ENCODE data around the gene ZKSCAN5.
"Not testable (repeated sequence)": the region's sequence is repeated elsewhere in the genome, so short reads cannot be mapped to it uniquely, and the experiment has no call there.

ZKSCAN5 gene

GRCh38 chr7:99543081-99543671 lies 38.7 kb downstream of the ZKSCAN5 start:
- Histone ChIP-seq H3K4me1 (ENCODE audit: control insufficient read depth, low read length) (no peaks in the 10 kb centered on the region), H3K79me2 (ENCODE audit: control insufficient read depth, low read length) (0 out of 2 replicates have a peak, but pooled peaks cover under 1% of the 10 kb centered on the region), H3K36me3 (ENCODE audit: control insufficient read depth, low read length) (peaks cover 22% of the 10 kb centered on the region), H3F3A (ENCODE audit: control insufficient read depth, insufficient read depth) (peaks cover 14% of the 10 kb centered on the region), H3K27ac (ENCODE audit: low read depth, low read length) (no peak overlapping the region), H3K9me3 (ENCODE audit: control insufficient read depth, insufficient read depth, low read length) (peaks cover 21% of the 10 kb centered on the region), H3K4me2 (ENCODE audit: low read length) (no peak overlapping the region), H3K4me3 (ENCODE audit: low read length) (no peak overlapping the region), H3K27me3 (ENCODE audit: control insufficient read depth, low read length) (no peaks in the 10 kb centered on the region), H3K9me2 (replicated peaks; ENCODE audit: control insufficient read depth, low read length) (no peaks in the 10 kb centered on the region), H4K20me1 (ENCODE audit: control insufficient read depth, insufficient read depth, low read depth, low read length) (no peaks in the 10 kb centered on the region)
- no peak for TF ChIP-seq CTCF (IDR thresholded peaks at IDR 0.05; ENCODE audit: low read depth, low read length, poor library complexity, severe bottlenecking)

GRCh38 chr7:99543916-99544315 lies 39.5 kb downstream of the ZKSCAN5 start:
- Histone ChIP-seq H3K27me3 (ENCODE audit: control insufficient read depth, low read length) (no peaks in the 10 kb centered on the region), H3K4me3 (ENCODE audit: low read length) (no peak overlapping the region), H3F3A (ENCODE audit: control insufficient read depth, insufficient read depth) (peaks cover 14% of the 10 kb centered on the region), H3K9me3 (ENCODE audit: control insufficient read depth, insufficient read depth, low read length) (peaks cover 19% of the 10 kb centered on the region), H3K4me1 (ENCODE audit: control insufficient read depth, low read length) (no peaks in the 10 kb centered on the region), H3K4me2 (ENCODE audit: low read length) (no peak overlapping the region), H3K9me2 (replicated peaks; ENCODE audit: control insufficient read depth, low read length) (no peaks in the 10 kb centered on the region), H3K79me2 (ENCODE audit: control insufficient read depth, low read length) (0 out of 2 replicates have a peak, but pooled peaks cover 3% of the 10 kb centered on the region), H3K27ac (ENCODE audit: low read depth, low read length) (no peak overlapping the region), H4K20me1 (ENCODE audit: control insufficient read depth, insufficient read depth, low read depth, low read length) (no peaks in the 10 kb centered on the region), H3K36me3 (ENCODE audit: control insufficient read depth, low read length) (peaks cover 25% of the 10 kb centered on the region)
- no peak for TF ChIP-seq CTCF (IDR thresholded peaks at IDR 0.05; ENCODE audit: low read depth, low read length, poor library complexity, severe bottlenecking)

GRCh38 chr7:99545308-99545707 lies 40.8 kb downstream of the ZKSCAN5 start:
- not testable (repeated sequence) for H4K20me1 ChIP-seq (ENCODE audit: control insufficient read depth, insufficient read depth, low read depth, low read length); H3K4me1 ChIP-seq (ENCODE audit: control insufficient read depth, low read length); H3K9me2 ChIP-seq (replicated peaks; ENCODE audit: control insufficient read depth, low read length); H3K4me2 ChIP-seq (ENCODE audit: low read length); H3K4me3 ChIP-seq (ENCODE audit: low read length); H3K79me2 ChIP-seq (ENCODE audit: control insufficient read depth, low read length); H3K27ac ChIP-seq (ENCODE audit: low read depth, low read length); H3K27me3 ChIP-seq (ENCODE audit: control insufficient read depth, low read length)
- peaks cover 25% of the 10 kb centered on the region for H3K36me3 ChIP-seq (ENCODE audit: control insufficient read depth, low read length)
- H3F3A ChIP-seq (ENCODE audit: control insufficient read depth, insufficient read depth) = peaks cover 14% of the 10 kb centered on the region
- peaks cover 19% of the 10 kb centered on the region for H3K9me3 ChIP-seq (ENCODE audit: control insufficient read depth, insufficient read depth, low read length)

- not testable (repeated sequence) for H3K4me3 ChIP-seq (ENCODE audit: low read length); H3K27me3 ChIP-seq (ENCODE audit: control insufficient read depth, low read length); H3K27ac ChIP-seq (ENCODE audit: low read depth, low read length); H3K4me2 ChIP-seq (ENCODE audit: low read length); H3K9me3 ChIP-seq (ENCODE audit: control insufficient read depth, insufficient read depth, low read length); H4K20me1 ChIP-seq (ENCODE audit: control insufficient read depth, insufficient read depth, low read depth, low read length); H3K9me2 ChIP-seq (replicated peaks; ENCODE audit: control insufficient read depth, low read length)
- peaks cover 42% of the 10 kb centered on the region for H3K79me2 ChIP-seq (ENCODE audit: control insufficient read depth, low read length)
- peaks cover 22% of the 10 kb centered on the region for H3K4me1 ChIP-seq (ENCODE audit: control insufficient read depth, low read length)
- H3K36me3 ChIP-seq (ENCODE audit: control insufficient read depth, low read length) = peaks cover 39% of the 10 kb centered on the region
- H3F3A ChIP-seq (ENCODE audit: control insufficient read depth, insufficient read depth) = peaks cover 30% of the 10 kb centered on the region
These were observed 45.1 kb downstream of the ZKSCAN5 start for GRCh38 chr7:99549545-99549944.

Data from DOHH2 (cell line).